Stimulated activated CD4-positive, alpha-beta T cell treated with anti-CD3 and anti-CD28 coated beads, Interleukin-12 subunit alpha, Interleukin-12 subunit beta, amount 100 ng/mL, for 24 hours (primary cell): ENCODE results near the gene SENP8.
"Not testable (repeated sequence)": the region's sequence is repeated elsewhere in the genome, so short reads cannot be mapped to it uniquely, and the experiment has no call there.

Experiments
- DNase-seq, 2 experiments: peaks; one replicate each; pipeline ENCODE4 v3.0.0-alpha.2; 2020; ENCODE audit warnings: low read depth in 2 of 2

Gene SENP8

DNA sequence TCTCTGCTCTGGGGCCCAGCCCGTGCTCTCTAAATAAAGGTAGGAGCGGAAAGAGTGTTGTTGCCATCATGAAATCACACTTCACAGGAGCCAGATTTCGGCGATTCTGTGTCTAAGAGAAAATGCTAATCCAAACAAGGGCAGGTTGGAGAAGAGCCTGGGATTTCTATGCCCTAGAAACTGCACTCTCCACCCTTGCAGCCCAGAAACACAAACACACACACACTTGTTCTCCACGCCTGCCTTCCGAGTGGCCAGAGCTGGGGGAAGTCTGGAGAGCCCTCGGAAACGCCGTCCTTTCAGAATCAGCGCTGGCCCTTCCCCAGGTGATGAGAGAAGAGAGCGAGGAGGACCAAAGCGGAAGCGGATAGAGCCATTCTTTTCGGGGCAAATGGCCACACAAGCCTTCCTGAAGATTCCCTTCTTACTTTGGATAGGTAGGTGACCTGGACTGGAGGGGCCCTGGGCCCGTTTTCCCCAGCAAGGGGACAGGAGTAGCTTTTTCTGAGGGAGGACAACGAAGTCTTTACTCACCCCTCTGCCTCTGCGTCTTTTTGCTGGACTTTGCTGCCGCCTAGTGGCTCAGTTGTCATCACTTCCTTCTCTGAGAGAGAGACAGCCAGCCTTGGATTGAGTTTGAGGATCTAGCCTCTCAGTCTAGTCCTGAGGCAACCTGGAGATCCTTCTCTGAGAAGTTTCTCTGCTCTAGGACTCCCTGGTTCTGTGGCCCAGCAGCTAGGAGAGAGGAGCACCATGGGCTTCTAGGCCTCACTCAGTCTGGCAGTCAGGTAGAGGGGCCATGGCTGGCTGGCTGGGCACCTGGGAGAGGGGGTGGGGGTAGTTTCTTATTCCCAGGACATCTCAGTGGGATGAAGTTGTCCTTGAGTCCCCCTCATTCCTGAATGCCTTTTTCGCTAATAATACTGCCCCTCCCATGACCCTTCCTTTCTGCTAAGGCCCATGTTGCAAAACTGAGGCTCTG lies 37.7 kb downstream of the SENP8 start:
- DNase-seq: peak; percentile 65 to 80

DNA sequence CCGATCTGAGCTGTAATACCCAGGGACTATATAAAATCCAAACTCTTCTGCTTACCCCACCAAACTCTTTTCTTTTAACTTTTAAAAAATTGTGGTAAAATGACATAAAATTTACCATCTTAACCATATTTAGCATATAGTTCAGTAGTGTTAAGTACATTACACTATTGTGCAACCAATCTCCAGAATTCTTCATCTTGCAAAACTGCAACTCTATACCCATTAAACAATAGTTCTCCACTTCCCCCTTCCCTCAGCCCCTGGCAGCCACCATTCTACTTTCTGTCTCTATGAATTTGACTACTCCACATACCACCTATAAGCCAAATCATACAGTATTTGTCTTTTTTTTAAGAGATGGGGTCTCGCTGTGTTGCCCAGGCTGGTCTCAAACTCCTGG lies 38.7 kb downstream of the SENP8 start:
- DNase-seq: no peak

DNA sequence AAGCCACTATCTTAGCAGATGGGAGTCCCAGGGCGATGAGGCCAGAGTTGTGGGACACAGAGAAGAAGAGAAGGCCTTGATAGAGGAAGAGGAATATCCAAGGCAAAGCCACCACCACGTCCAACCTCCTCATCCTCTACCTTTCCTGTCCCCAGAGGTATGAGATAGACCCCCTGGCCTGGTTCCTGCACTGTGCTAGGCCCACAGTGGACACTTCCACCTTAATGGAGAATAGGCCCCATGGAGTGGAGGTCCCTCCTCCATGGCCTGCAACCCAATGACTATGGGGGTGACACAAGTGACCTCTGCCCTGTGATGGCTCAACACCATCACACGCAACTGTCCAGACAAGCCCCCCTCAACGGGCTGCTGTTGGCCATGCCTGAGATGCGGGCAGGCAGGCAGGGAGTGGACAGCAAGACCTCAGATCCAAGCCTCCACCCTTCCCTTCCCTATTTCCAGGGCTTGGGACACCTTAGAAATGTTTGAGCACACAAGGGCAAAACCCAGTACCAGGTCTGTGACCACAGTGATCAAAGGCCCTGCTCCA lies 42.6 kb downstream of the SENP8 start:
- DNase-seq: no peak

GRCh38 chr15:72161361-72162132 lies 43.3 kb downstream of the SENP8 start:
- no peak for DNase-seq

GRCh38 chr15:72162569-72162968 lies 44.4 kb downstream of the SENP8 start:
- no peak for DNase-seq

DNA sequence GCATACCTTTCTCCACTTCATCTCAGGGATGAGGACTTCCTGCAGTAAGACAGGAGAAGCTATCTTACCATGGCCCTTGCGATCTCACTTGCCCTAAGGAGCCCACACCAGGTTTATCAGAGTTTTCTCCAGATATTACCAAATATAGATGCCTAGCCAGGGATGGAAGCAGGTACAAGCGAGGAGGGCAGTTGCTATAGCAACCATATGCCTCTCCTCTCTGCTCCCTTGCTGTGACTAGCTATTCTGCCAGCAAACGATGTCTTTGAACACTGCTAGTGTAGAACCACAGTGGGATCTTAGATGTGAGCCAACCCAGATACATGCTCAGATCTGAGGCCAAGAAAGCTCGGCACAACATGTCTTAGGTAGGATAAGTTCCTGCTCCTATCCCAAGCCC lies 45.5 kb downstream of the SENP8 start:
- no peak for DNase-seq

DNA sequence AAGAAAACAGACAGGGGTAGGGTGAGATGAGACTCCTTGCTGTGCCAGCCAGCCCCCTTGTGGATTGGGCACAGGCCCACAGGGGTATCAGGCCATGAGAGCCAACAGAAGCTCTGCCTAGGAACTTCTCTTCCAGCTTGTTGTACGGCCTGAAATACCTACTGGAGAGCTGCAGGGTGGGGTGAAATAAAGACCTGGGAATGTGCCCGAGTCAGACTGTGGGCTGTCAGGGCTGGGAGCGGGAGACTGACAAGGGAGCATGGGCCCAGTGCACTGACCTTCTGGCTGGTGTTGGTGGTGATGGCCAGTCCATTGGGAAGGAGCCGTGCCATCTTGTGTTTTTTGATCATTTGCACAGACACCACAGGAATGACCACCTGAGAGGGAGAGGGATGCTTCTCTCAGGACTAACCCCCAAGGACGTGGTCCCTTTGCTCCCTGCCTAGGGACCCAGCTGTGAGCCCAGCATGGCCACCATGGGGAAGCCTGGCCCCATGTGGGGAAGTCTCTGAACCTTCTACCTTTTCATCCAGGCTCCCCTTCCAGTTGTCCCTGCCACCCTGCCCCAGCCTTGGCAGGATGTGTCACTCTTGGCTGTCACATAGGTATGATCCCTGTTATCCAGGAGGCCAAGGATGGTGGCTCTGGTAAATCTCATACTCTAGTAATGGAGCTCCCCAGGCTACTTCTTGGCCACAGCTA lies 48.7 kb downstream of the SENP8 start:
- DNase-seq: no peak

DNA sequence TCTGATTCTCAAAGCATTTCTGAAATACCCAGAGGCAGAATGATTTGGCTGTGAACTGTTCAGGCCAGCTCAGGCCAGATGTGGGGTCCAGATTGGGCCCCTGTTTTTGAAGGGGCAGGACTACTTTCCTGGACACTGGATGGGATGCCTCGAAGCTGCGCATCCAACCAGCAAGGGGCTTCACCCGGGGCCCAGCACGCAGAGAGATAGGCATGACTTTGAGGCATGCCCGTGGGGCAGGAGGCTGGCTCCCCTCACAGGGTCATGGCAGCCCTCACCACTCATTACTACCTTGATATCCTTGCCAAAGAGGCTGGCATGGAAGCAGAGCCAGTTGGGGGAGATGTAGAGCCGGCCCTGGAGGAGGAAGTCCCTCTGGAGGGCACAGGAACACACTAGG lies 49.2 kb downstream of the SENP8 start:
- no peak for DNase-seq

DNA sequence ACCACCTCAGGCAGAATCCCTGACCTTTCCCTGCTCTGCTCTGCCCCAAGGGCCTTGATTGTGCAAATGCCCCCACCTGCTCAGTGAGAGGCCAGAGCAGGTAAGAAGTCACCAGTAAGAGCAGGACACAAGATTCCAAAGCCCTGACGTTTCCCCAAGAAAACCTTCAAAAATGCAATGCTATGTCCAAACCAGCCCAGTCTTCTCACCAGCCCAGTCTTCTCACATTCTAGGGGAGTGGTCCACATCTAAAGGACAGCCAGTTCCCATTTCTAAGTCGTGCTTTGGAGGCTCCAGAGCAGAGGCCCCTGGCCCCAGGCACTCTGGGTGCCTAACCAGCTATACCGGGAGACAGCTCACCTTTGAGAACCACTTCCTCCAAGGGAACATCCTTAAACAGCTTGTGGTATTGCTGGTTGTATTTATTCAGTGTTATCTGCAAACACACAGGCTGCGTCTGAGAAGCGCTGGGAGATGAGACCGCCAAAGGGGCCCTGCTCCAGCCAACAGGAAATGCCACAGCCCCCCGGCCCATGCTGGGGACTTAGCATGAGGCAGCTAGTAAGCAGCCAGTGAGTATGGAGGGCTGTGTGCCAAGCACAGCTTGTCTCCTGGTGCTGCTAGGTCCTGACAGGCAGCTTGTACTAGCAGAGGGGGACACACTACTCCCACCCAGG lies 50.1 kb downstream of the SENP8 start:
- DNase-seq: no peak

DNA sequence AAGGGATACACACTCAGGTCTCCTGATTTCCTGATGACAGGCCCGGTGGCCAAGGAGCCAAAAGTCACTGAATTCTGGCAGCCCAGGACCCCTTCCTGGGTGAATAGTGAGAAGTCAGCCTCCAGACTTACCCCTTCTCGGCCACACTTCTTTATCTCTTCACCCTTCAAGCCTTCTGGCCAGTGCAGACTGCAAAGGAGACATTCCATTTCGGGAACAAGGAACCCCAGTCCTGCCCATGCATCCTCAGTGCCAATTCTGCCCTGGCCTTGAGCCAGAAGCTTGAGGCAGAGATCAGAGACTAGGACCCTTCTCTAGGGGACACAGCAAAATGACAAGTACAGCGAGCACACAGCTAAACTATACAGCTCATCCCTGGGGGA lies 50.6 kb downstream of the SENP8 start:
- DNase-seq: no peak

DNA sequence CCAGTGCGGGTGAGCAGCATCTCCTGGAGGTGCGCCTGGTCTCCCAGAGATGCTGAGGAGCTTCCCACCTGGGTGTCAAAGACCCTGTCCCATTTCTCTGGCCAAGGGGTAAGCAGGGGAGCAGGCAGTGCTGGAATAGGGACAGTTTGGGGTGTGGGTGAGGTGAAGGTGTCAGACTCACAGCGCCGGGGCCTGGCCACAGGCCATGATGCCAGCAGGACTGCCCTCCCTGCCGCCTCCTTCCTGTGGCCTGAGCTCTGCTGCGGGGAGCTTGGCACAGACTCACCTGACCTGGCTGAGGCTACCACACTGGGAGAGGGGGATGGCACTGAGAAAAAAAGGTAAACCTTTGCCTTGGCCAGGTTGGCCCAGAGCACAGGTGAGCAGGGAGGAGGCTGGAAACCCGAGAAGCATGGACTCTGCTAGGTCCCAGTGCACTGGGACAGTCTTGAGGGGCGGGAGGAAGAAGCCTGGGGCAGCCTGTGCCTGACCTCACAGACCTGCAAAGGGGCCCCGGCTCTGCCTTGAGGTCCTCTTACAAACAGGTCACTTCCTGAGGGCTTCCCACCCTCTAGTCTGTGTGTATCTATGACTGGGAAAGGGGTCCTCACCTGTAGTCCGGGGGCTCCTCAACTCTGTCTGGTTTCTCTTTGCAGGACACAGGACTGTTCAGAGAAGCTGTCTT lies 51.2 kb downstream of the SENP8 start:
- no peak for DNase-seq

DNA sequence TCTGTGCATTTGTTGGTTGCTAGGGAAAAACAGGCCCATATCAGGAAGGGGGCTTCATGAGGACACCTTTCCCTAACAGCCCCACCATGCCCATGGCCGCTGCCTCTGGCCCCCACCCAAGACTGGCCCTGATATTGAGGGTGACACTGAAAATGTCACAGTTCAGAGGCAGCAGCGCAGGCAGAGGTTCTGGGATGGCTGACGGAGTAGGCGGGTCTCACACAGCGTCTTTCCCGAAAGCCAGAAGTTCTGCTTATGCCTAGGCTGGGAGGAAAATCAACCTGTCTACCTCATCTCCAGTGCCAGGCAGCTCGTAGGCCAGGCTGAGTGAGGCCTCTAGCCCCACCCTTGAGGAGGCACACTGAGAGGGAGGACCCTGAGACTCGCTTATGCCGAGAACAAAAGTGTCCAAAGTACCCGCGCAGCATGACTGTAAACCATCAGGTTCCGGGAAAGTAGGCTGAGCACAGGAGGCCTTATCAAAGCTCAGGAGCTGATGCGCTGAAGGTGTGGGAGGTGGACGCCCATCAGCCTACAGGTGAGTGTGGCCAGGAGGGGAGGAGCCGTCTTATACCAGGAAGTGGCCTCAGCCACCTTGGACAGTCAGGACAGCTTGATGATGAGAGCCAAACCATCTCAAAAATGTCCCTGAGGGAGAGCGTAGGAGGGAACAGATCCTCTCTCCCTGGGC lies 51.9 kb downstream of the SENP8 start:
- no peak for DNase-seq

- DNase-seq: no peak
These were observed 52.5 kb downstream of the SENP8 start for GRCh38 chr15:72170691-72171090.

DNA sequence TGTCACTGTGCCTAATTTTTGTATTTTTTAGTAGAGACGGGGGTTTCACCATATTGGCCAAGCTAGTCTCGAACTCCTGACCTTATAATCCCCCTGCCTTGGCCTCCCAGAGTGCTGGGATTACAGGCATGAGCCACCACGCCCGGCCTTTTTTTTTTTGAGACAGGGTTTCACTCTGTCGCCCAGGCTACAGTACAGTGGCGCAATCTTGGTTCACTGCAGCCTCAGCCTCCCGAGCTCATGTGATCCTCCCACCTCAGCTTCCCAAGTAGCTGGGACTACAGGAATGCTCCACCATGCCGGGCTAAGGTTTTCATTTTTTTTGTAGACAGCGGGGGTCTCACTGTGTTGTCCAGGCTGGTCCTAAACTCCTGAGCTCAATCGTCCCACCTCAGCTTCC lies 53.8 kb downstream of the SENP8 start:
- not testable (repeated sequence) for DNase-seq

- DNase-seq: no peak
These were observed 54.6 kb downstream of the SENP8 start for GRCh38 chr15:72172796-72173195.

DNA sequence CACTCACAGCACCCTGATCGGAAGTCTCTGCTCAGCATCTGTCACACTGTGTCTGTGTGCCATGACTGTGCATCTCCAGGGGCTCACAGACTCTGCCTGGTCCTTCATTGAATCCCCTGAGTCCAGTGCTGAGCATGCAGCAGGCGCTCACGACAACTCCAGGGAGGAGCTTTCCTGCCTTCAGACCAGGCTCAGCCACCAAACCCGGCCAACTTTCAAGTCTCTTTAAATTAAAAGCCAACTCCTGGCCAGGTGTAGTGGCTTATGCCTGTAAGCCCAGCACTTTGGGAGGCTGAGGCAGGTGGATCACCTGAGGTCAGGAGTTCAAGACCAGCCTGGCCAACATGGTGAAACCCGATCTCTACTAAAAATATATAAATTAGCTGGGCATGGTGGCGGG lies 55.2 kb downstream of the SENP8 start:
- no peak for DNase-seq

DNA sequence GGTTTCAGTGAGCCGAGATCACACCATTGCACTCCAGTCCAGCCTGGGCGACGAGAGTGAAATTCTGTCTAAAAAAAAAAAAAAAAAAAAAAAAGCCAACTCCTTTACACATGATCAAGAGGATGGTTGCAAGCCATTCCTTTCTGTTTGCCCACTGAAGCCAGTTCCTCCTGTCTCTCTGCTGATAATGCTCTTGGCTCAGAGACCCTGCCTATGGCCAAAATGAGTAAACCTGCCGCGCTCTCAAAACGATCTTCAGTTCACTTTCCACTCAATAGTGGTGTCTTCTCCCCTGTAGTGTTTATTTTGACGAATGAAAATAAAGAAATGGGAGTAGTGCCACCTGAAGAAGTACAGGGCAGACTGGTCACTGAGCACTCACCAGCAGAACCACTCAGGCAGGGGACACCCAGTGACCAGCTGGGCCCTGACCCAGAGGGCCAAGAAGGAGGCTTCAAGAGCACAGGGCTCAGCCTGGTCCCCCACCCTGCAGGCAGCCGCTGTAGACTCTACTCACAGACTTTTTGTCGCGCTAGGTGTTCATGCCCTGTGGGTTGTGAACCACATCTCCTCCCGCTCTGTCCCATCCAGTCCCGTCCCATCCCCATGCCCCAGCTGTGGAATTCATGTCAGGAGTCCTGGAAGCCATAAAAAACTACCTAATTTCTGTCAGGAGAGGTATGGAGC lies 55.8 kb downstream of the SENP8 start:
- DNase-seq: no peak

DNA sequence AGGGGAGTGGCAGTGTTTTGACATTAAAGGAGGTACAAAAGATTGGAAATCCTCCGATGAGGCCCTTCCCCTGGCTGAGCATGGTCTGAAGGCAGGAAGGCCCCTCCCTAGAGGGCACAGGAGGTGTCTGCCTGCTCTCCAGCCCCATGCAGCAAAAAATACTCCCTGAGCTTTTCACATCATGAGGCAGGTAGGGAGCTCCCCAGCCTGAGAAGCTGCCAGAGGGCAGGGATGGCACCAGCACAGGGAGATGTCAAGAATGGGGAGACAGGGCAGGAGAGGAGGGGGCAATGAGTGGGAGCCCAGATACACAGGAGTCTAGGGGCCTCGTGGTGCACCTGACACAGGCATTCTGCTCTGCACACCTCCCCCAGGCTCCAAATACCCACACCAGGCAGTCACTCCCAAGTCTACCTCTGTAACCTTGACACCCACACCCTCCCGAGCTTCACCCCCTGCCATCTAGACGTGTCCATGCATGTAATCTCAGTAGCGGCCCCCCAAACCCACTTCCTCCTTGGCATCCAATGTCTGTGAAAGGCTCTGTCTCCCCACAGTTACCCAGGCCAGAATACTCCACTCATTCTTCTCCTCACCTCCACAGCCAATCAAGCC lies 56.5 kb downstream of the SENP8 start:
- DNase-seq: no peak
